Measurements from ENCODE around the gene IMPDH1. TPM values are rescaled to one million over a fixed set of nuclear protein-coding genes. Genes with fewer than 3 reads are reported as not detected.

IMPDH1 gene
- total and polyA plus RNA-seq, 10 of the 15 experiments (the other 5 are each of a cell fraction or from before 2014, with no cell fraction given): 0.50 to 61.3 (median 41.8) TPM

GRCh38 chr7:128427289-128427891 lies 17.6 kb upstream of the IMPDH1 start:
- H3K9me3 ChIP-seq (replicated peaks; ENCODE audit: control insufficient read depth, insufficient read depth, low read length): no peaks in the 10 kb centered on the region
- H4K20me1 ChIP-seq (ENCODE audit: control insufficient read depth, insufficient read depth): no peaks in the 10 kb centered on the region
- H3K27ac ChIP-seq (ENCODE audit: control insufficient read depth, insufficient read depth): no peak overlapping the region
- no peaks in the 10 kb centered on the region for H3K4me1 ChIP-seq (ENCODE audit: control insufficient read depth, insufficient read depth, low read length)
- CTCF ChIA-PET: interaction anchor here (0.6 to 16.0 kb wide), 39 partner anchors 12 to 950 kb away, joined by 3 to 463 read pairs (median 5); partner anchors contain the start of genes HILPDA, IMPDH1, METTL2B and RBM28
- 30% methylated on average over 7 of the region's 7 CpGs for WGBS (ENCODE audit: insufficient coverage, insufficient replicate concordance, low lambda C conversion rate, missing lambda C conversion rate)
- RAD21 ChIA-PET (ENCODE audit: unreplicated experiment): interaction anchor here (0.6 to 10.5 kb wide), 32 partner anchors 8 to 915 kb away, joined by 3 to 216 read pairs (median 6); partner anchors contain the start of genes GARIN1A, HILPDA, IMPDH1 and METTL2B
- FAIRE-seq (peak; percentile 82), DNase-seq (ENCODE audit: low read depth, low spot score) (no peak), ATAC-seq (peak; percentile 82)
- H3K4me2 ChIP-seq (ENCODE audit: control insufficient read depth, insufficient read depth): no peak overlapping the region; the same call in 1 of the 2 replicates
- no peak overlapping the region for H3K4me3 ChIP-seq
- POLR2A ChIA-PET: interaction anchor here (0.6 to 2.5 kb wide), 6 partner anchors 14 to 434 kb away, joined by 3 to 8 read pairs (median 5); partner anchors contain the start of gene HILPDA
- SMC1A ChIA-PET (ENCODE audit: uncharacterized antibody, unreplicated experiment): interaction anchor here (0.6 to 14.8 kb wide), 26 partner anchors 9 to 548 kb away, joined by 3 to 296 read pairs (median 8); partner anchors contain the start of genes GARIN1A, HILPDA and METTL2B
- no peaks in the 10 kb centered on the region for H3K36me3 ChIP-seq (ENCODE audit: control insufficient read depth in 2 of 2, insufficient read depth in 2 of 2, low read length in 1 of 2)
- H3K79me2 ChIP-seq (ENCODE audit: control insufficient read depth, insufficient read depth, low read length): no peaks in the 10 kb centered on the region
- BruUV-seq (replicated peaks): no TSS peak
- no peak overlapping the region for H2AFZ ChIP-seq (ENCODE audit: control insufficient read depth, low read depth, low read length)
- in situ Hi-C loops (cut with MboI) (loop anchor here (5.0 kb wide), 1 partner anchor 35 kb away; no protein-coding TSS in a partner anchor), intact Hi-C loops (cut with micrococcal nuclease; ENCODE audit: unreplicated experiment) (loop anchor here (1.0 to 5.0 kb wide), 3 partner anchors 32 to 455 kb away; no protein-coding TSS in a partner anchor)
- no peaks in the 10 kb centered on the region for H3K27me3 ChIP-seq (replicated peaks in 1 of 2; ENCODE audit: control insufficient read depth in 2 of 2, insufficient read depth in 2 of 2, low read length in 1 of 2)
- H3K9ac ChIP-seq (ENCODE audit: control insufficient read depth, insufficient read depth, low read length): no peak overlapping the region
- TF ChIP-seq NFXL1 (IDR thresholded peaks at IDR 0.05; ENCODE audit: borderline replicate concordance) (no peak), ATF2 (IDR thresholded peaks at IDR 0.05; ENCODE audit: low read length) (no peak), RELB (IDR thresholded peaks at IDR 0.05; ENCODE audit: low read depth) (no peak), WRNIP1 (IDR thresholded peaks at IDR 0.05; ENCODE audit: borderline replicate concordance, low read depth, low read length) (no peak), IKZF1 (conservative IDR thresholded peaks at IDR 0.05) (peak; percentile 27; the same call in 1 of the 2 replicates), TAF1 (IDR thresholded peaks at IDR 0.05; ENCODE audit: borderline replicate concordance, low read depth, low read length) (no peak), IKZF2 (IDR thresholded peaks at IDR 0.05) (no peak), PAX8 (IDR thresholded peaks at IDR 0.05) (no peak), STAT1 (conservative IDR thresholded peaks at IDR 0.05) (no peak), ZBTB33 (IDR thresholded peaks at IDR 0.05) (no peak), FOXK2 (IDR thresholded peaks at IDR 0.05) (no peak), TCF3 (IDR thresholded peaks at IDR 0.05; ENCODE audit: borderline replicate concordance, insufficient read depth, low read depth, low read length) (no peak), NBN (IDR thresholded peaks at IDR 0.05) (0 out of 2 replicates have a peak, but pooled peaks have one; percentile 32), KAT2A (conservative IDR thresholded peaks at IDR 0.05; ENCODE audit: control insufficient read depth, low read depth, low read length) (no peak), ZZZ3 (IDR thresholded peaks at IDR 0.05; ENCODE audit: control insufficient read depth, insufficient read length, low read depth) (no peak), PBX3 (IDR thresholded peaks at IDR 0.05; ENCODE audit: insufficient replicate concordance, low read depth, low read length) (no peak), ZBED1 (IDR thresholded peaks at IDR 0.05; ENCODE audit: borderline replicate concordance) (no peak), SMARCA5 (IDR thresholded peaks at IDR 0.05) (peak; percentile 77; the same call in 1 of the 2 replicates)

Measured in GM12878 (cell line).